Measurements from ENCODE around the gene HES1. TPM values are rescaled to one million over a fixed set of nuclear protein-coding genes. Genes with fewer than 3 reads are reported as not detected.

Gene HES1
- total RNA-seq, 4 donors from 2014 or later = 89.9 to 196 (median 104) TPM

DNA sequence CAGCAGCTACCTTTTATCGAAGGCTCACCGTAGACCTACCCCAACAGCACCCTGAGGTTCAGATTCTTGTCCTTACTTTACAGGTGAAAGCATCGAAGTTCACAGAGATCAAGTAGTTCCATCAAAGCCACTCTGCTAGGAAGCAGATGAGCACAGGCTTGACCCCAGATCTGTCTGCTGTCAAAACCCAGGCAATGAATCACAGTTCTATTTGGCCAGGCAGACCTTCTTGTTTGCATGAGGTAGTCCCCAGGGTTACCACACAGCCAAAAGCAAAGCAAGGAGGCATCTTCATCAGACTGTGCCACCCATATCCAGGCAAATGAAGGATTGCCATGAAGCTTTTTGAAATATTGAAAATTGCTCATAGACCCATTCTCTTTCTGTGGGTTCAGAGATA is 33.0 kb downstream of the HES1 start:
- no peaks in the 10 kb centered on the region for H3K36me3 ChIP-seq
- no peak overlapping the region for H3K4me3 ChIP-seq
- no peaks in the 10 kb centered on the region for H3K9me3 ChIP-seq
- peaks cover 3 to 16% (median 7%) of the 10 kb centered on the region in 4 donors for H3K4me1 ChIP-seq
- TF ChIP-seq POLR2A (IDR thresholded peaks at IDR 0.05) (no peak), POLR2AphosphoS5 (IDR thresholded peaks at IDR 0.05) (no peak), EP300 (IDR thresholded peaks at IDR 0.05; ENCODE audit: low read depth) (no peak)
- TF ChIP-seq, protein P1, sequence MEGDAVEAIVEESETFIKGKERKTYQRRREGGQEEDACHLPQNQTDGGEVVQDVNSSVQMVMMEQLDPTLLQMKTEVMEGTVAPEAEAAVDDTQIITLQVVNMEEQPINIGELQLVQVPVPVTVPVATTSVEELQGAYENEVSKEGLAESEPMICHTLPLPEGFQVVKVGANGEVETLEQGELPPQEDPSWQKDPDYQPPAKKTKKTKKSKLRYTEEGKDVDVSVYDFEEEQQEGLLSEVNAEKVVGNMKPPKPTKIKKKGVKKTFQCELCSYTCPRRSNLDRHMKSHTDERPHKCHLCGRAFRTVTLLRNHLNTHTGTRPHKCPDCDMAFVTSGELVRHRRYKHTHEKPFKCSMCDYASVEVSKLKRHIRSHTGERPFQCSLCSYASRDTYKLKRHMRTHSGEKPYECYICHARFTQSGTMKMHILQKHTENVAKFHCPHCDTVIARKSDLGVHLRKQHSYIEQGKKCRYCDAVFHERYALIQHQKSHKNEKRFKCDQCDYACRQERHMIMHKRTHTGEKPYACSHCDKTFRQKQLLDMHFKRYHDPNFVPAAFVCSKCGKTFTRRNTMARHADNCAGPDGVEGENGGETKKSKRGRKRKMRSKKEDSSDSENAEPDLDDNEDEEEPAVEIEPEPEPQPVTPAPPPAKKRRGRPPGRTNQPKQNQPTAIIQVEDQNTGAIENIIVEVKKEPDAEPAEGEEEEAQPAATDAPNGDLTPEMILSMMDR (IDR thresholded peaks at IDR 0.05) = no peak
- in situ Hi-C loops (cut with MboI; ENCODE audit: low pct_ligation_motif_present in 1 of 4, low pct_unique_long_range_greater_than_20kb in 1 of 4, low sequenced_read_pairs in 3 of 4) (no loop called here), intact Hi-C loops (cut with DNase I; ENCODE audit: low total_unique reads) (no loop called here)
- 82 to 90% methylated on average over 3 of the region's 3 CpGs for WGBS, 2 donors (ENCODE audit: low coverage in 1 of 2)
- DNase-seq = no peak
- H3K27me3 ChIP-seq = no peaks in the 10 kb centered on the region
- no peak overlapping the region for H3K27ac ChIP-seq

DNA sequence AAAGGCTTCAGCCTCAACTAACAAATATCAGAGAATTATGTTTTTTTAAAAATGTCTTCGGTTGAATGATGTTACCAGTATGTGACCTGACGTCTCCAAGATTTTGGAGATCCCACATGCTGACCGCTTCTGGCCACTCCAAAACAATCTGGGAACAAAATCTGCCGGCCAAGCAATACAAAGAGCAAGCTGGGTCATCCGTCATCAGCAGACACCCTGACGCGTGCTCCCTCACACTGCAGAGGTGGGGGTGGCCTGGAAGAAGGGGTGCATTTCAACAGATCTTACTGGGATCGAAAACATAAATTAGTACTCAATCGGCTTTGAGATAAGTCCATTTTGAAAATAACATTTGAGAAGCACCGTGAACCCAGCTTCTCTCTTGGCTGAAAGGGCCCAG is 33.6 kb downstream of the HES1 start:
- TF ChIP-seq POLR2AphosphoS5 (IDR thresholded peaks at IDR 0.05) = no peak
- no peak for TF ChIP-seq EP300 (IDR thresholded peaks at IDR 0.05; ENCODE audit: low read depth)
- TF ChIP-seq POLR2A (IDR thresholded peaks at IDR 0.05) = no peak
- intact Hi-C loops (cut with DNase I; ENCODE audit: low total_unique reads) = no loop called here
- in situ Hi-C loops (cut with MboI; ENCODE audit: low pct_ligation_motif_present in 1 of 4, low pct_unique_long_range_greater_than_20kb in 1 of 4, low sequenced_read_pairs in 3 of 4) = no loop called here
- no peak overlapping the region for H3K4me3 ChIP-seq
- H3K27me3 ChIP-seq = no peaks in the 10 kb centered on the region
- 89% methylated on average over 10 of the region's 10 CpGs; no CpG with 5 or more reads in 1 of the 2 donors for WGBS, 2 donors (ENCODE audit: low coverage in 1 of 2)
- H3K36me3 ChIP-seq = no peaks in the 10 kb centered on the region
- no peak for DNase-seq
- H3K9me3 ChIP-seq = no peaks in the 10 kb centered on the region
- peaks cover 3 to 13% (median 7%) of the 10 kb centered on the region in 4 donors for H3K4me1 ChIP-seq
- H3K27ac ChIP-seq = no peak overlapping the region

DNA sequence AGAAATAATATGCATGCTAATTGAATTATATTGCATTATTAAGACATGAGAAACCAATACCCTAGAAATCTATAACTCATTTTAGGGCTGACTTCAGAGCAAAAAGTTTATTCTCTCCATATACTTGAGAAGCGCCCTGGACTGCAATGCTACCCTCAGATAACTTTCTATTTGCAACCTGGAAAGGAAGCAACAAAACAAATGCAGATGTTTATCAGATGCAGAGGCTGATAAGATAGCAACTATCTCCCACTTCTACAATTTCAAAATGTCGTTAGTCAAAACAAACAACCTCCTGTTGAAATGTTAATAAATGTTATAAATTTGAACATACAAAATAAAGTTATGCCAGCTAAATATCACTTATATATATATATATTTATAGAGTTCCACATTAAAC is 34.8 kb downstream of the HES1 start:
- Histone ChIP-seq H3K9me3 (no peaks in the 10 kb centered on the region), H3K27me3 (no peaks in the 10 kb centered on the region), H3K4me3 (no peak overlapping the region), H3K36me3 (no peaks in the 10 kb centered on the region), H3K27ac (no peak overlapping the region), H3K4me1 (peaks cover 3 to 13% (median 7%) of the 10 kb centered on the region in 4 donors)
- DNase-seq = no peak
- TF ChIP-seq POLR2A (IDR thresholded peaks at IDR 0.05) (no peak), EP300 (IDR thresholded peaks at IDR 0.05; ENCODE audit: low read depth) (no peak), POLR2AphosphoS5 (IDR thresholded peaks at IDR 0.05) (no peak)
- TF ChIP-seq, protein P1 (IDR thresholded peaks at IDR 0.05) = no peak
- WGBS, 2 donors (ENCODE audit: low coverage in 1 of 2) = 54 to 80% methylated on average over 2 of the region's 2 CpGs
- in situ Hi-C loops (cut with MboI; ENCODE audit: low pct_ligation_motif_present in 1 of 4, low pct_unique_long_range_greater_than_20kb in 1 of 4, low sequenced_read_pairs in 3 of 4) (no loop called here), intact Hi-C loops (cut with DNase I; ENCODE audit: low total_unique reads) (no loop called here)

DNA sequence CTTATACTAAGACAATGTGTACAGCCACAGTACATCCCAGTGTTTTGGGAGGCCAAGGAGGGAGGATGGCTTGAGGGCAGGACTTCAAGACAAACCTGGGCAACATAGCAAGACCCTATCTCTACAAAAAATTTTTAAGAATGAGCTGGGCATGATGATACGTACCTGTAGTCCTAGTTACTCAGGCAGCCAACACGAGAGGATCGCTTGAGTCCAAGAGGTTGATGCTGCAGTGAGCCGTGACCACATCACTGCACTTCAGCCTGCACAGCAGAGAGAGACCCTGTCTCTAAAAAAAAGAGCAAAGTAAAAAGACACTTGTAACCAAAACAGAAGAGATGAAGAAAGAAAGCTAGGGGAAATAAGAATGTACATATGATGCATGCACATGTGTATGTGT is 38.5 kb downstream of the HES1 start:
- H3K27me3 ChIP-seq = no peaks in the 10 kb centered on the region
- H3K4me1 ChIP-seq = no peaks in the 10 kb centered on the region
- in situ Hi-C loops (cut with MboI; ENCODE audit: low pct_ligation_motif_present in 1 of 4, low pct_unique_long_range_greater_than_20kb in 1 of 4, low sequenced_read_pairs in 3 of 4) = no loop called here
- 94 to 100% methylated on average over 4 of the region's 4 CpGs for WGBS, 2 donors (ENCODE audit: low coverage in 1 of 2)
- H3K4me3 ChIP-seq = no peak overlapping the region
- TF ChIP-seq POLR2AphosphoS5 (IDR thresholded peaks at IDR 0.05) (no peak), EP300 (IDR thresholded peaks at IDR 0.05; ENCODE audit: low read depth) (no peak), POLR2A (IDR thresholded peaks at IDR 0.05) (no peak)
- TF ChIP-seq, protein P1 (IDR thresholded peaks at IDR 0.05) = no peak
- H3K36me3 ChIP-seq = no peaks in the 10 kb centered on the region
- intact Hi-C loops (cut with DNase I; ENCODE audit: low total_unique reads) = no loop called here
- no peak for DNase-seq
- H3K9me3 ChIP-seq = no peaks in the 10 kb centered on the region
- no peak overlapping the region for H3K27ac ChIP-seq

DNA sequence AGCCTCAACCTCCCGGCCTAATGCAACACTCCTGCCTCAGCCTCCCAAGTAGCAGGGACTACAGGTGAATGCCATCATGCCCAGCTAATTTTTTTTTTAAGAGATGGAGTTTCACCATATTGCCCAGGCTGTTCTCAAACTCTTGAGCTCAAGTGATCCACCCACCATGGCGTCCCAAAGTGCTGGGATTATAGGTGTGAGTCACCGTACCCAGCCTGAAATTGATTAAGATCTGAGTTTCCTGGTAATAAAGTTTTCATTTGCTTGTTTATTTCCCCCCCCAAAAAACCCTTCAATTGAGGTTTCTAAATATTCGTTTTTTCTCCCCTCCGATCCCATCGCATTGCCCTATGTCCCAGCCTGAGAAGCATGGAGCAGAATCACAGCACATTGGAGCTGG is 39.0 kb downstream of the HES1 start:
- no peaks in the 10 kb centered on the region for H3K4me1 ChIP-seq
- 92% methylated on average over 6 of the region's 6 CpGs; no CpG with 5 or more reads in 1 of the 2 donors for WGBS, 2 donors (ENCODE audit: low coverage in 1 of 2)
- DNase-seq = no peak
- intact Hi-C loops (cut with DNase I; ENCODE audit: low total_unique reads) (no loop called here), in situ Hi-C loops (cut with MboI; ENCODE audit: low pct_ligation_motif_present in 1 of 4, low pct_unique_long_range_greater_than_20kb in 1 of 4, low sequenced_read_pairs in 3 of 4) (no loop called here)
- no peak overlapping the region for H3K27ac ChIP-seq
- H3K27me3 ChIP-seq = no peaks in the 10 kb centered on the region
- no peaks in the 10 kb centered on the region for H3K36me3 ChIP-seq
- H3K9me3 ChIP-seq = no peaks in the 10 kb centered on the region
- no peak overlapping the region for H3K4me3 ChIP-seq
- TF ChIP-seq EP300 (IDR thresholded peaks at IDR 0.05; ENCODE audit: low read depth) = no peak
- TF ChIP-seq POLR2A (IDR thresholded peaks at IDR 0.05) = no peak
- TF ChIP-seq, protein P1 (IDR thresholded peaks at IDR 0.05) = no peak
- TF ChIP-seq POLR2AphosphoS5 (IDR thresholded peaks at IDR 0.05) = no peak
